HFF-Myc (cell line): Measurements from ENCODE around the gene ASIC5.

Source experiments
- DNase-seq: peaks from one replicate; pipeline ENCODE4 v3.0.0-alpha.2; 2011; ENCODE audit warnings: low read depth; ENCODE audit errors: extremely low read depth
- H3K4me3 ChIP-seq: replicated peaks from 2 replicates; pipeline ENCODE4 v1.5.1; 2011; ENCODE audit warnings: low read depth, mild to moderate bottlenecking, control low read depth, low read length
- CTCF ChIP-seq: IDR thresholded peaks from 2 replicates; pipeline ENCODE4 v1.5.1; 2012; ENCODE audit warnings: mild to moderate bottlenecking, low read depth, low read length, control low read depth; ENCODE audit errors: missing control alignments

Gene ASIC5

DNA sequence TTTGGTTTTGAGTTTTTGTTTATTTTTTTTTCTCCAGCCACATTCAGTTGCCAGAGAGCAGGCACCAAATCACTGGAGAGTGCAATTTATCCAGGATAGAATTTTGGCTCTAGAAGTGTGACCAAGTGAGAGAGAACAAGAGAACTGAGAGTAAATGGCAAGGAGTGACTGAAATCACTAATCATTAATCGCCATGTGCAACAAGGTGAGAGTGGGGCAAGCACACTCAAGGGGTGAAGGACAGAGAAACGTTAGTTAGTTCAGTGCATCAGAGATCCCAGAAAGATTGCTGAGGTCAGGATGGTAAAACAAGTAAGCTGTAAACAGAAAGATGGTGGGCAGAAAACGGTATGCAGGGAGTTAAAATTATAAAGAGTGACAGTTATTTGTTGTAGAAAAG, 17.8 kb upstream of the ASIC5 start:
- DNase-seq: no peak
- no peak for TF ChIP-seq CTCF
- no peak overlapping the region for H3K4me3 ChIP-seq

DNA sequence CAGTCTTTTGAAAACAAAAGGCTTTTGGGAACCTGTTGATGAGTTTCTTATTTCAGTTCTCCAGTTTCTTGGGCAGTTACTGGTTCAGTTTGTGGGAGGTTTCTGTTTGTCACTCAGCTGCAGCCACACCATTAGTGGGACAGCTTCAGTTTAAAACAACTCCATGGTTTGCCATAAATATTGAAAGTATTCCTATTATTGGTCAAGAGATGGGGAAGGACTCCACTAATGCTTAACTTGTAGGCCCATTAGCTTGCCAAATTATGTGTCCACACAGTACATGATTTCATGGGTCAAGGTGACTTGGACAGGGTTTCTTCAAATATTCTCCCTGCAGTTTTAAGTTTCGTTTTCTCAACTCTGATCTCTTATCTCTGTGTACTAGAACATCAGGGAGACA, 15.5 kb upstream of the ASIC5 start:
- TF ChIP-seq CTCF: no peak
- H3K4me3 ChIP-seq: no peak overlapping the region
- no peak for DNase-seq

- H3K4me3 ChIP-seq: no peak overlapping the region
- TF ChIP-seq CTCF: no peak
- no peak for DNase-seq
Measured at GRCh38 chr4:155879767-155880166, 13.7 kb upstream of the ASIC5 start.

GRCh38 chr4:155878611-155879010, 12.5 kb upstream of the ASIC5 start:
- DNase-seq: no peak
- TF ChIP-seq CTCF: no peak
- H3K4me3 ChIP-seq: no peak overlapping the region

GRCh38 chr4:155877971-155878370, 11.9 kb upstream of the ASIC5 start:
- TF ChIP-seq CTCF: no peak
- no peak for DNase-seq
- H3K4me3 ChIP-seq: no peak overlapping the region

DNA sequence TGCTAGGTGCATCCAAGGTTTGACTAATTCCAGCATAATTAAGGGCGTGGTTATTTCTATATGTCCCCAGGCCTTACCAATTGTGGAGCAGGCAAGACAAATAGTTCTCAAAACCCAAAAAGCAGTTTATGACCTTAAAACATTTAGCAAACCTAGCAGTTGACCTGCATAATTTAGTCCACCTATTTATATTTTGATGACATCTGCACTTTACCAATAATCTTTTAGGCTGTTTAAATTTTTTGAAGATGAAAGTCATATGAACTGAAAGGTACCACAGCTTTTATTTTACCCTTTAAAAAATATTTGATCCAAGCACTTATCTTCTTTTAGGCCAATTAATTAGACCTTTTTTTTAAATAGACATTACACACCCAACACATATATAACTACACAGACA, 9.8 kb upstream of the ASIC5 start:
- no peak overlapping the region for H3K4me3 ChIP-seq
- DNase-seq: no peak

More for the DNA sequence above, 9.8 kb upstream of the ASIC5 start:
- TF ChIP-seq CTCF: no peak
